H1 (cell line): Measurements from ENCODE around the gene GSTO2. TPM values are rescaled to one million over a fixed set of nuclear protein-coding genes. Genes with fewer than 3 reads are reported as not detected.

Experiments
- CTCF ChIA-PET: fragments of 300-600 bp; sonication (Branson Sonifier 250); formaldehyde crosslinking; loops from one replicate; lab custom pipeline; 2021; ENCODE audit not compliant: partially characterized antibody; lab: Charles Lee
- POLR2A ChIA-PET: fragments of 300-600 bp; sonication (Branson Sonifier 250); formaldehyde crosslinking; loops from one replicate; lab custom pipeline; 2021; ENCODE audit warnings: inconsistent platforms; ENCODE audit not compliant: partially characterized antibody; lab: Charles Lee
- DNase-seq, 2 experiments: peaks; one replicate each; pipeline versions ENCODE4 v3.0.0 to v3.0.0-alpha.2; 2010 to 2022; ENCODE audit warnings: low spot score in 2 of 2, low read depth in 1 of 2, mixed read lengths in 1 of 2
- FAIRE-seq: peaks from 2 replicates; lab custom pipeline; 2011; peaks lifted over from hg19 to GRCh38; lab: Jason Lieb, UNC
- H2AFZ ChIP-seq: 2 replicates; pipeline ENCODE4 v1.8.1; 2012; ENCODE audit warnings: low read length, inconsistent platforms
- H2AK5ac ChIP-seq: 2 replicates; pipeline ENCODE4 v1.6.1; 2013; ENCODE audit warnings: low read depth, low read length
- H2BK120ac ChIP-seq: replicated peaks from 2 replicates; pipeline ENCODE3; 2013; ENCODE audit warnings: low read depth, low read length, inconsistent platforms
- H2BK12ac ChIP-seq: 2 replicates; pipeline ENCODE4 v1.6.1; 2013; ENCODE audit warnings: low read depth, low read length
- H2BK15ac ChIP-seq: 2 replicates; pipeline ENCODE4 v1.6.1; 2013; ENCODE audit warnings: low read length
- H2BK20ac ChIP-seq: 2 replicates; pipeline ENCODE4 v1.6.1; 2013; ENCODE audit warnings: low read length
- H2BK5ac ChIP-seq: 2 replicates; pipeline ENCODE4 v1.6.1; 2013; ENCODE audit warnings: low read depth, low read length
- H3K14ac ChIP-seq: 2 replicates; pipeline ENCODE4 v1.6.1; 2013; ENCODE audit warnings: inconsistent platforms; ENCODE audit not compliant: insufficient read length
- H3K18ac ChIP-seq: 2 replicates; pipeline ENCODE4 v1.6.1; 2013; ENCODE audit warnings: low read length; ENCODE audit errors: extremely low read depth
- H3K23ac ChIP-seq: 2 replicates; pipeline ENCODE4 v1.6.1; 2013; ENCODE audit warnings: inconsistent platforms; ENCODE audit not compliant: insufficient read length
- H3K23me2 ChIP-seq: 2 replicates; pipeline ENCODE4 v1.6.1; 2013; ENCODE audit warnings: low read depth, low read length
- H3K27ac ChIP-seq: 2 replicates; pipeline ENCODE4 v1.6.1; 2011; ENCODE audit warnings: low read depth, low read length, inconsistent platforms
- H3K27me3 ChIP-seq, 4 experiments: replicated peaks in 1 of 4; 1 replicate in 1 of 4; 2 replicates in 3 of 4; pipeline versions ENCODE4 v1.6.1 to v1.8.1; 2011 to 2013; ENCODE audit warnings: low read length in 3 of 4, mild to moderate bottlenecking in 3 of 4, inconsistent platforms in 2 of 4, mixed read lengths in 2 of 4, moderate library complexity in 1 of 4; ENCODE audit not compliant: control insufficient read depth in 3 of 4, insufficient read depth in 3 of 4; ENCODE audit errors: extremely low read depth in 1 of 4
- H3K36me3 ChIP-seq, 4 experiments: 2 replicates each; pipeline versions ENCODE4 v1.6.1 to v1.8.1; 2011 to 2013; ENCODE audit warnings: mild to moderate bottlenecking in 4 of 4, low read length in 3 of 4, moderate library complexity in 2 of 4, control low read depth in 1 of 4, inconsistent platforms in 1 of 4; ENCODE audit not compliant: insufficient read depth in 4 of 4, control insufficient read depth in 2 of 4
- H3K4ac ChIP-seq: replicated peaks from 2 replicates; pipeline ENCODE3; 2013; ENCODE audit warnings: low read length, low read depth, mixed read lengths, inconsistent platforms; ENCODE audit not compliant: insufficient read length
- H3K4me1 ChIP-seq, 4 experiments: replicated peaks in 1 of 4; 1 replicate in 1 of 4; 2 replicates in 3 of 4; pipeline versions ENCODE4 v1.6.1 to v1.8.1; 2011 to 2013; ENCODE audit warnings: low read length in 3 of 4, inconsistent platforms in 2 of 4, mixed read lengths in 1 of 4; ENCODE audit not compliant: insufficient read depth in 4 of 4, control insufficient read depth in 3 of 4
- H3K4me2 ChIP-seq, 2 experiments: 2 replicates each; pipeline versions ENCODE4 v1.6.1 to v1.8.1; 2011 to 2013; ENCODE audit warnings: low read depth in 2 of 2, low read length in 2 of 2, control low read depth in 1 of 2, inconsistent platforms in 1 of 2, mild to moderate bottlenecking in 1 of 2; ENCODE audit not compliant: insufficient read depth in 1 of 2
- H3K4me3 ChIP-seq, 4 experiments: fragments of 200-600, 300-600 bp in 1 of 4; sonication (generic), shearing (Covaris generic), sonication (Bioruptor Twin) in 1 of 4; 2 replicates each; pipeline versions ENCODE4 v1.5.1 to v1.8.1; 2011 to 2016; ENCODE audit warnings: low read length in 4 of 4, low read depth in 3 of 4, control low read depth in 2 of 4, inconsistent platforms in 2 of 4, mild to moderate bottlenecking in 2 of 4, mixed read lengths in 1 of 4, moderate library complexity in 1 of 4; ENCODE audit not compliant: insufficient read depth in 2 of 4; ENCODE audit errors: extremely low read depth in 1 of 4
- H3K56ac ChIP-seq: replicated peaks from 2 replicates; pipeline ENCODE3; 2013; ENCODE audit warnings: low read depth, mild to moderate bottlenecking, mixed read lengths, low read length, inconsistent platforms; ENCODE audit not compliant: insufficient read length
- H3K79me1 ChIP-seq: 2 replicates; pipeline ENCODE4 v1.6.1; 2013; ENCODE audit warnings: low read depth, low read length, control low read depth
- H3K79me2 ChIP-seq, 2 experiments: 2 replicates each; pipeline versions ENCODE4 v1.6.1 to v1.8.1; 2012 to 2013; ENCODE audit warnings: low read length in 2 of 2, mild to moderate bottlenecking in 2 of 2, inconsistent platforms in 1 of 2; ENCODE audit not compliant: insufficient read depth in 2 of 2, control insufficient read depth in 1 of 2
- H3K9ac ChIP-seq, 4 experiments: replicated peaks in 1 of 4; 1 replicate in 1 of 4; 2 replicates in 3 of 4; pipeline versions ENCODE4 v1.6.1 to v1.8.1; 2011 to 2013; ENCODE audit warnings: low read depth in 3 of 4, low read length in 3 of 4, control low read depth in 2 of 4, mild to moderate bottlenecking in 2 of 4, moderate library complexity in 2 of 4, inconsistent platforms in 1 of 4; ENCODE audit errors: extremely low read depth in 1 of 4
- H3K9me3 ChIP-seq, 2 experiments: 2 replicates each; pipeline versions ENCODE4 v1.6.1 to v1.8.1; 2012 to 2013; ENCODE audit warnings: mild to moderate bottlenecking in 2 of 2, moderate library complexity in 2 of 2, control low read depth in 1 of 2, inconsistent platforms in 1 of 2, low read depth in 1 of 2, low read length in 1 of 2, mixed read lengths in 1 of 2; ENCODE audit not compliant: insufficient read depth in 2 of 2
- H4K20me1 ChIP-seq, 2 experiments: replicated peaks in 1 of 2; 2 replicates each; pipeline versions ENCODE3 to v1.8.1; 2011 to 2013; ENCODE audit warnings: inconsistent platforms in 2 of 2, low read length in 2 of 2, mild to moderate bottlenecking in 1 of 2; ENCODE audit not compliant: insufficient read depth in 2 of 2, control insufficient read depth in 1 of 2
- H4K5ac ChIP-seq: 2 replicates; pipeline ENCODE4 v1.6.1; 2013; ENCODE audit warnings: low read length, low read depth, mixed read lengths, inconsistent platforms; ENCODE audit not compliant: insufficient read length
- H4K8ac ChIP-seq: 2 replicates; pipeline ENCODE4 v1.8.0; 2013; ENCODE audit warnings: mild to moderate bottlenecking, moderate library complexity, low read length, inconsistent platforms; ENCODE audit not compliant: insufficient read depth; ENCODE audit errors: extremely low read depth
- H4K91ac ChIP-seq: replicated peaks from 2 replicates; pipeline ENCODE3; 2013; ENCODE audit warnings: low read length, mixed read lengths, inconsistent platforms; ENCODE audit not compliant: insufficient read length
- CHD1 ChIP-seq: IDR thresholded peaks from 2 replicates; pipeline ENCODE4 v1.6.1; 2012; ENCODE audit warnings: low read depth, low read length, improper control_type of control experiment
- NANOG ChIP-seq: IDR thresholded peaks from 2 replicates; pipeline ENCODE4 v1.6.1; 2011; ENCODE audit warnings: low read length, low read depth, mild to moderate bottlenecking, inconsistent platforms; ENCODE audit not compliant: insufficient read depth, poor library complexity, severe bottlenecking
- POLR2A ChIP-seq, 2 experiments: IDR thresholded peaks; 1 replicate in 1 of 2; 2 replicates in 1 of 2; pipeline ENCODE4 v1.6.1; 2011; ENCODE audit warnings: low read depth in 2 of 2, low read length in 2 of 2, mild to moderate bottlenecking in 2 of 2; ENCODE audit errors: control extremely low read depth in 1 of 2
- WGBS, 2 experiments: shearing (Covaris generic) in 1 of 2; methylation state at CpG; one replicate each; pipeline versions ENCODE4 v1.1.6 to v1.1.7; 2013 to 2015; ENCODE audit warnings: low lambda C conversion rate in 2 of 2, mixed read lengths in 2 of 2, inconsistent platforms in 1 of 2, low coverage in 1 of 2, missing lambda C conversion rate in 1 of 2; ENCODE audit not compliant: insufficient replicate concordance in 2 of 2, insufficient coverage in 1 of 2, insufficient read length in 1 of 2; ENCODE audit errors: extremely low coverage in 1 of 2, missing lambda C conversion rate in 1 of 2; 5-methylcytosine and 5-hydroxymethylcytosine counted together
- polyA plus RNA-seq, 7 experiments: library from polyadenylated mRNA; depleted of rRNA in 3 of 7; stranded (reverse) in 5 of 7; unstranded in 2 of 7; fragments of >200 nt in 5 of 7; fragments of 200-250 nt in 2 of 7; gene quantifications; 1 replicate in 5 of 7; 2 replicates in 1 of 7; 4 replicates in 1 of 7; pipeline versions ENCODE4 v1.2.1 to v1.2.3, GENCODE V29; 2011 to 2013; ENCODE audit warnings: missing spikeins in 2 of 7, mixed read lengths in 2 of 7
- total RNA-seq: library from RNA; stranded (reverse); fragmentation: NEBNext Ultra II Directional; extraction: Animal tissue kit (Norgen Biotek cat#: 25700); gene quantifications from 2 replicates; pipeline ENCODE4 v1.2.1, GENCODE V29; 2021
- TF ChIP-seq, protein P1 (sequence below), 3 experiments: IDR thresholded peaks; 1 replicate in 2 of 3; 2 replicates in 1 of 3; pipeline versions ENCODE4 v1.5.1 to v1.6.1; 2011; ENCODE audit warnings: low read length in 3 of 3, mild to moderate bottlenecking in 3 of 3, inconsistent platforms in 2 of 3, low read depth in 1 of 3, moderate library complexity in 1 of 3; ENCODE audit not compliant: insufficient read depth in 1 of 3; ENCODE audit errors: control extremely low read depth in 1 of 3

Gene GSTO2
- total and polyA plus RNA-seq, 2 of the 8 experiments (the other 6 are each of a cell fraction or from before 2014, with no cell fraction given) = 13.1 to 41.7 TPM

DNA sequence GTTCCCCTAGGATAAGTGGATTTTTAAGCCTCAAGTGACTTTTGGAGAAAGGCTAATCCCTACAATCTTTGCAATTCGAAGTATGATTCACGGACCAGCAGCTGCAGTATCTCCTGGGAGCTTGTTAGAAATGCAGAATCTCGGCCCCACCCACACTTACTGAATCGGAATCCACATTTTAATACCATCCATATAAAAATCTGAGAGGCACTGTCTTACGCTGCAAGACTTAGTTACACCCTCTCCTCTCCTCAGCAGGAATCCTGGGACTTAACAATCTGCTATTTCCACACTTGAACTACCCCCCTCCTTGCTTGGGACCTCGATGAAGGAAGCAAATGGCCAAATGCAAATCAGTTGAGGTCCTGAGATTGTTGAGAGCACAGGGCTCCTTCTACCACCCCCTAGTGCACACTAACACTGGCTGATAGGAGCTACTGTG, 48.3 kb downstream of the GSTO2 start:
- no peak overlapping the region for H4K5ac ChIP-seq

More for the DNA sequence above, 48.3 kb downstream of the GSTO2 start:
- no peak overlapping the region for H2AFZ ChIP-seq
- no peak overlapping the region for H2BK20ac ChIP-seq
- no peak overlapping the region for H4K8ac ChIP-seq
- H3K9ac ChIP-seq = no peak overlapping the region
- peaks cover 0 to 69% of the 10 kb centered on the region in 2 experiments; a peak in 3 of 4 replicates for H3K79me2 ChIP-seq
- no peaks in the 10 kb centered on the region for H3K27me3 ChIP-seq
- no peak overlapping the region for H3K23ac ChIP-seq
- H2BK15ac ChIP-seq = no peak overlapping the region
- peaks cover 0 to 29% (median 23%) of the 10 kb centered on the region in 4 experiments; a peak in 6 of 7 replicates for H3K4me1 ChIP-seq
- TF ChIP-seq CHD1 (no peak), NANOG (no peak), POLR2A (IDR thresholded peaks at IDR 0.05; ENCODE audit: control extremely low read depth in 1 of 2, low read depth in 2 of 2, low read length in 2 of 2) (no peak)
- TF ChIP-seq, protein P1, sequence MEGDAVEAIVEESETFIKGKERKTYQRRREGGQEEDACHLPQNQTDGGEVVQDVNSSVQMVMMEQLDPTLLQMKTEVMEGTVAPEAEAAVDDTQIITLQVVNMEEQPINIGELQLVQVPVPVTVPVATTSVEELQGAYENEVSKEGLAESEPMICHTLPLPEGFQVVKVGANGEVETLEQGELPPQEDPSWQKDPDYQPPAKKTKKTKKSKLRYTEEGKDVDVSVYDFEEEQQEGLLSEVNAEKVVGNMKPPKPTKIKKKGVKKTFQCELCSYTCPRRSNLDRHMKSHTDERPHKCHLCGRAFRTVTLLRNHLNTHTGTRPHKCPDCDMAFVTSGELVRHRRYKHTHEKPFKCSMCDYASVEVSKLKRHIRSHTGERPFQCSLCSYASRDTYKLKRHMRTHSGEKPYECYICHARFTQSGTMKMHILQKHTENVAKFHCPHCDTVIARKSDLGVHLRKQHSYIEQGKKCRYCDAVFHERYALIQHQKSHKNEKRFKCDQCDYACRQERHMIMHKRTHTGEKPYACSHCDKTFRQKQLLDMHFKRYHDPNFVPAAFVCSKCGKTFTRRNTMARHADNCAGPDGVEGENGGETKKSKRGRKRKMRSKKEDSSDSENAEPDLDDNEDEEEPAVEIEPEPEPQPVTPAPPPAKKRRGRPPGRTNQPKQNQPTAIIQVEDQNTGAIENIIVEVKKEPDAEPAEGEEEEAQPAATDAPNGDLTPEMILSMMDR (IDR thresholded peaks at IDR 0.05; ENCODE audit: control extremely low read depth in 1 of 3, insufficient read depth in 1 of 3, low read depth in 1 of 3, low read length in 3 of 3) = peak in 1 of 3 experiments; percentile 17; a peak in 1 of 4 replicates
- H3K14ac ChIP-seq = no peak overlapping the region
- H3K4ac ChIP-seq = no peak overlapping the region
- no peak overlapping the region for H4K91ac ChIP-seq
- H3K23me2 ChIP-seq = no peaks in the 10 kb centered on the region
- DNase-seq = no peak
- H2BK12ac ChIP-seq = no peak overlapping the region
- H3K56ac ChIP-seq = no peak overlapping the region
- POLR2A ChIA-PET = interaction anchor here (1.2 to 5.1 kb wide), 3 partner anchors 11 to 31 kb away, joined by 3 to 23 read pairs (median 3); partner anchors contain the start of gene ITPRIP
- H2BK5ac ChIP-seq = peak overlapping the region; percentile 3; the same call in 1 of the 2 replicates
- H3K4me2 ChIP-seq = peak overlapping the region in 1 of 2 experiments; percentile 27; a peak in 1 of 4 replicates
- peak; percentile 60 for FAIRE-seq
- peaks cover 13 to 29% (median 25%) of the 10 kb centered on the region in 4 experiments for H3K36me3 ChIP-seq
- H3K9me3 ChIP-seq = no peaks in the 10 kb centered on the region
- H3K4me3 ChIP-seq = no peak overlapping the region
- H3K18ac ChIP-seq = no peak overlapping the region
- H2BK120ac ChIP-seq = no peak overlapping the region
- peaks cover 7 to 25% of the 10 kb centered on the region in 2 experiments for H4K20me1 ChIP-seq
- H3K27ac ChIP-seq = 0 out of 2 replicates have a peak overlapping the region, but pooled peaks have one; percentile 13
- peaks cover 39% of the 10 kb centered on the region for H3K79me1 ChIP-seq
- WGBS, 2 experiments = 67% methylated on average over 6 of the region's 6 CpGs; no CpG with 5 or more reads in 1 of the 2 experiments
- CTCF ChIA-PET = interaction anchor here (1.1 to 18.5 kb wide), 9 partner anchors 10 to 127 kb away, joined by 3 to 331 read pairs (median 7); partner anchors contain the start of genes CFAP58 and ITPRIP
- H2AK5ac ChIP-seq = no peak overlapping the region
